Right ventricle myocardium superior (tissue), 1 donor: ENCODE measurements around the gene KRTAP5-10. TPM values are rescaled to one million over a fixed set of nuclear protein-coding genes. Genes with fewer than 3 reads are reported as not detected.
"Not testable (repeated sequence)": the region's sequence is repeated elsewhere in the genome, so short reads cannot be mapped to it uniquely, and the experiment has no call there.

Experiments used
- ATAC-seq: fragments of 200-7000 bp; cut with Tn5 transposase; one replicate; pipeline ENCODE4 v1.9.1; 2020; ENCODE audit warnings: mild to moderate bottlenecking; ENCODE audit not compliant: poor library complexity
- DNase-seq: peaks from one replicate; pipeline ENCODE4 v3.0.0-alpha.2; 2020
- intact Hi-C: fragments of 100-400 bp; cut with DNase I; formaldehyde crosslinking; loops from one replicate; pipeline ENCODE4 v1.11.2; 2022
- total RNA-seq: library from RNA; stranded (reverse); fragmentation: NEBNext Ultra II Directional; extraction: Animal tissue kit (Norgen Biotek cat#: 25700); gene quantifications from one replicate; pipeline ENCODE4 v1.2.1, GENCODE V29; 2021
- donor health status: DM: no; HTN: yes; CAD: no; lungs with severe emphysema.

The KRTAP5-10 gene
- total RNA-seq, 1 donor from 2014 or later, result not detected

GRCh38 chr11:71588822-71589545 is 23.6 kb downstream of the KRTAP5-10 start:
- intact Hi-C loops, ATAC-seq: not testable (repeated sequence)

DNA sequence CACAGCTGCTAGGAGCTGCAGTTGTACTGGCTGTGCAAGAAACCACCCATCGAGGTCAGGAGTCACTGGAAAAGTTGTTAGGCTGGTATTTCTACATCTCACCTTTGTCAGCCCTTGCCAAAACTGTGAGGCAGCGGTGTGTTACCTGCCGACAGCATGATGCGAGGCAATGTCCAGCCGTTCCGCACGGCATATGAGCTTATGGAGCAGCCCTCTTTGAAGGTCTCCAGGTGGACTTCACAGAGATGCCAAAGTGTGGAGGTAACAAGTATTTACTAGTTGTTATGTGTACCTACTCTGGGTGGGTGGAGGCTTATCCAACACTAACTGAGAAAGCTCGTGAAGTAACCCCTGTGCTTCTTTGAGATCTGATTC is 24.2 kb downstream of the KRTAP5-10 start:
- intact Hi-C loops, DNase-seq, ATAC-seq: not testable (repeated sequence)

More at GRCh38 chr11:71588822-71589545, 23.6 kb downstream of the KRTAP5-10 start:
- not testable (repeated sequence) for DNase-seq

- intact Hi-C loops, DNase-seq, ATAC-seq: not testable (repeated sequence)
These were observed 37.9 kb downstream of the KRTAP5-10 start for GRCh38 chr11:71603221-71603620.

DNA sequence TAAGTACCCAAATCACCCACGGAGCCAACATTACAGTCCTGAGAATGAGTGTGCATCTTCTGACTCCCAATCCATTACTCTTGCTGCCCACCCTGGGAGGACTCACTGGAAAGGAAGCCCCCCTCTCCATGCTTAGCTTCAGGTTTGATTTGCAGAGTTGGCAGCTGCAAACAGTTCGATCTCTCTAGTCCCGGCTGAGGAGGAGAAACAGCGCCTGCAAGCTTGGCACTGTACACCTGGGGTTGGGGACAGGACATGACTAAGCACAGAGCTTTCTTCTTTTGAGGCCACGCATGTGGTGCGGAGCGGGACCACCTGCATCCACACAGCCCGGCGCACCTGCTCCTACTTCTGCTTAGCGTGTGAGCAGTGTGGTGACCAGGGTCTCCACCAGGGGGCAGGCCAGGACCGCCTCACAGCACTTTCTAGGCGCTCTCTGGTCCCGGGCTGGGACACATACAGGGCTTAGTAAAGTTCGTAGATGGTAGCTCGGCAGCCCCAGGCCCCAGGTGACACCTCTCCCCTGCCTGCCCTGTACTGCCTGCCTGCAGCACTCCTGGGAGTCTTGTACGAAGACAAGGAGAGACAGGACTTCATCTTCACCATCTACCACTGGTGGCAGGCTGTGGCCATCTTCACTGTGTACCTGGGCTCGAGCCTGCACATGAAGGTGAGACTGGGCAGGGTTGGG is 39.6 kb downstream of the KRTAP5-10 start:
- ATAC-seq, intact Hi-C loops: not testable (repeated sequence)

DNA sequence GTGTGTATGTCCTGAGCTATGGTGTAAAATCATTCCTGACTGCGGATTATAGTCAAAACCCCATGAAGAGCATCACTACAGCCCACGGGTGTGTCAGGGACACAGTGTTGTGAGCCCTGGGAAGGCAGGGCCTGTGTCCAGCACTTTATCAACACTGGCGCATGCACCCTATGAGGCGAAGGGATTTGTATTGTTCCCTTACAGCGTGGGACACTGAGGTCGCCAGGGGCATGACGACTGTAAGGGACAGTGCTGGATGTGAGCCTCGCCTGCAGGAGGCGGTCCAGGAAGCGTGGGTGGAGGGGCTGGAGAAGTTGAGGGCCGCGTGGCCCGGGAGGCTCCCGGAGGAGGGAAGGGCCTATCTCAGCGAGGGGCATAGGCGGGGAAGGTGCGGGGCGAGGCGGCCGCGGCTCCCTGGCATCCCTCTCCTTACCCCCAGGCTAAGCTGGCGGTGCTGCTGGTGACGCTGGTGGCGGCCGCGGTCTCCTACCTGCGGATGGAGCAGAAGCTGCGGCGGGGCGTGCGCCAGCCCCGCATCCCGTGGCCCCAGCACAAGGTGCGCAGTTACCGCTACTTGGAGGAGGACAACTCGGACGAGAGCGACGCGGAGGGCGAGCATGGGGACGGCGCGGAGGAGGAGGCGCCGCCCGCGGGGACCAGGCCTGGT is 41.6 kb downstream of the KRTAP5-10 start:
- DNase-seq, ATAC-seq, intact Hi-C loops: not testable (repeated sequence)

More for the DNA sequence above, 39.6 kb downstream of the KRTAP5-10 start:
- DNase-seq, result not testable (repeated sequence)

DNA sequence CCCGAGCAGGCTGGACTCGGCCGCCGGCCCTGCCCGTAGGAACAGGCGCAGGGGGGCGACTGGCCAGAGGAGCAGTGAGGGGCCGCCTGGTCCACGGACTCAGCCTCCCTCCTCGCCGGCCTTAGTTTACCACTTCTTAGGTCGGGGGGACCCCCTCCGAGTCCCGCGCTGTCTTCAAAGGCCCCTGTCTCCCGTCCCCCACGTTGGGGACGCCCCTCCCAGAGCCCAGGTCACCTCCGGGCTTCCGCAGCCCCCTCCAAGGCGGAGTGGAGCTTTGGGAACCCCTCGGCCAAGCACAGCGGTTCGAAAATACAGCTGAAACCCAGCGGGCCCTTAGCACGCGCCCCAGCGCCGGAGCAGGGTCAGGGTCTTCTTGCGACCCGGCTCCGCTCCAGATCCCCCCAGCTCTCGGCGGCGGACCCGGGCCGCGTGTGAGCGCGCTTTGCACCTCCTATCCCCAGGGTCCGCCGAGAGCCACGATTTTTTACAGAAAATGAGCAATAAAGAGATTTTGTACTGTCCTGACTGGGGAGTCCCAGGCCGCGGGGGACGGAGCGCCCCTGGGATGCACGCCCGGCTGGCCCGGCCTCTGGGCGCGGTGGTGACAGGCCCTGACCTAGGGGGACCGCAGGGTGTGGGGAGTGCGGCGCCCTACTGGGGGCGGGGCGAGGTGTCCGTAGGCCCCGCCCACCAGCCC is 42.3 kb downstream of the KRTAP5-10 start:
- intact Hi-C loops, ATAC-seq, DNase-seq: not testable (repeated sequence)

- ATAC-seq, DNase-seq, intact Hi-C loops: not testable (repeated sequence)
These were observed 42.9 kb downstream of the KRTAP5-10 start for GRCh38 chr11:71608272-71608671.

DNA sequence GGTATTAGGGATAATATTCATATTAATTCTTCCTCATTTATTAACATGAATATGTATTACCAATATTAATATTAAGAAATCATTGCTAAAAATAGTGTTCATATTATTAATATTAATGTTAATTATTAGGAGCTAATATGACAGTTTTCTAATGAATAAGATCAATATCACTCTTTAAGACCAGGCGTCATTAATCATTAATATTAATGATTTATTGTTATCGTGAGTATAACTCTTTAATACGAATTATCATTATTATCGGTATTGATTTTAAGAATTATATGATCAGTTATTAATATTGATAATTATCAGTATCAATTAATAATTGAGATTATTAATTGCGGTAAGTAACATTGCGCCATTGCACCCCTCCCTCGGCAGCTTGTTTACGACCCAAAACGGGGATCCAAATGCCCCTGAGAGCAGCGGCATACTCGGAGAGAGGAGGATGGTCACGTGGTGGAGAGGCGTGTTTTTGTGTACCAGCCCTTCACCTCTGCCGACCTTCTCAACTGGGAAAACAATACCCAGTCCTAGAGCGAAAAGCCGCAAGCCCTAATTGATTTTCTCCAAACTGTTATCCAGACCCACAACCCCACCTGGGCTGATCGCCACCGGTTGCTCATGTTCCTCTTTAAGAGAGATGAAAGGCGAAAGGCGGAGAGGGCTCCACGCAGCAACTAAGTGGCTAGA is 46.0 kb downstream of the KRTAP5-10 start:
- ATAC-seq, DNase-seq, intact Hi-C loops: not testable (repeated sequence)

DNA sequence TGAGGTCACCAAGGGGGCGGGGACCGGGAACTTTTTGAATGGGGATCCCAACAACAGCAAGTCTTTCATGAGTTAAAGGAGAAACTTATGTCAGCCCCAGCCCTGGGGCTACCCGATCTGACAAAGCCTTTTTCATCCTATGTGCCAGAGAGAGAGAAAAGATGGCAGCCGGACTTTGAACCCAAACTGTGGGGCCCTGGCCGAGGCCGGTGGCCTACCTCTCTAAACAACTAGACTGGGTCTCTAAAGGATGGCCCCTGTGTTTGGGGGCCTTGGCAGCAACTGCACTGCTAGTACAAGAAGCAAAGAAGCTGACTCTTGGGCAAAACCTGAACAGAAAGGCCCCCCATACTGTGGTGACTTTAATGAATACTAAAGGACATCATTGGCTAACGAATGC is 48.6 kb downstream of the KRTAP5-10 start:
- intact Hi-C loops, ATAC-seq, DNase-seq: not testable (repeated sequence)

GRCh38 chr11:71614366-71614917 is 49.1 kb downstream of the KRTAP5-10 start:
- ATAC-seq, DNase-seq, intact Hi-C loops: not testable (repeated sequence)

- ATAC-seq, intact Hi-C loops, DNase-seq: not testable (repeated sequence)
These were observed 49.6 kb downstream of the KRTAP5-10 start for GRCh38 chr11:71615003-71615402.

Other genes with a start within 250 kb of the KRTAP5-10 start
- gene DHCR7, start 117.2 kb upstream of the KRTAP5-10 start, total RNA-seq, result 48.5 TPM
- 18.5 TPM for gene NADSYN1, start 112.4 kb upstream of the KRTAP5-10 start, total RNA-seq
- gene KRTAP5-7, start 38.3 kb upstream of the KRTAP5-10 start, total RNA-seq, result not detected
- gene KRTAP5-8, start 27.5 kb upstream of the KRTAP5-10 start, total RNA-seq, result not detected
- gene KRTAP5-9, start 17.1 kb upstream of the KRTAP5-10 start, total RNA-seq, result not detected
- gene KRTAP5-11, start 17.3 kb downstream of the KRTAP5-10 start, total RNA-seq, result not detected